Occipital lobe (tissue), 2 donors: ENCODE data around the gene NT5C3B. TPM values are rescaled to one million over a fixed set of nuclear protein-coding genes. Genes with fewer than 3 reads are reported as not detected.
"Not testable (repeated sequence)": the region's sequence is repeated elsewhere in the genome, so short reads cannot be mapped to it uniquely, and the experiment has no call there.

Source experiments
- DNase-seq: peaks from one replicate; lab custom pipeline; 2025; lab: John Stamatoyannopoulos, UW
- total RNA-seq: library from RNA; depleted of rRNA; stranded (reverse); fragments of >200 nt; gene quantifications from one replicate; pipeline ENCODE4 v1.2.3, GENCODE V29; 2014

Gene NT5C3B
- total RNA-seq = 85.8 TPM

DNA sequence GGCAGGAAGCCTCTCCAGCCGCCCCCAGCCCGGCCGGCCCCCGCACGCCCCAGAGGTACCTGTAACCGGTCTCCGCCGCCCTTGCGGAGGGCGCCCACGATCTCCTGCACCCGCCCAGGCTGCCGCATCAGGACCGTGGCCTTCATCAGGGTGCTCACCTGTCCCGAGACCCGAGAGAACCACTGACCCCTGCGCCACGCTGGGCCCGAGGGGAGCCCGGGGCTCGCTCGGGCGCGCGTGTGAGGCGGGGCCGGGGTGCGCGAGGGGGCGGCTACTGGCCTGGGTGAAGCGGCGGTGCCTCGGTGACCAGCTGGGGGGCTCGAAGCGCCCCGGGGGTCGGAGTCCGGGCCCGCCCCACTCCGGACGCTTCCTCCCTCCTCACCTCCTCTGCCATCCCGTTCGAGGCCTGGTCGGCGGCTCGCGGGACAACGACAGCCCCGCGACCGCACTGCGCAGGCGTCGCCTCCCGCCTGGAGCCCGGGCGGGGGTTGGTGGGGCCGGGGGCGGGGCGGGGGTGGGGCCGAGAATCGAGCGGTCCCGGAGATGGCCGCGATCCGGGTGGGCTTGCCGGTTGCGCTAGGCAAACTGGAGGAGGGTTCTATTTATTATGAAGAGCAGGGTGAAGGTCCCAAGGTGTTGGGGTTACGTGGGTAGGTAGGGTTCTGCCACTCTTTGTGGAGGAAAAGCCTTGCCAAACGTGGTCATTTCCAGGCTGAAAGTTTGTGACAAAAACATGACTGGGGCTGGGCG lies at the start of gene NT5C3B:
Gene NT5C3B (minus strand): TSS at position 433 of the 750 bp plus-strand sequence. CDS start 39 bp downstream, at position 394.
- peak; percentile 34 for DNase-seq

GRCh38 chr17:41885733-41886132 lies 49.7 kb upstream of the NT5C3B start:
- DNase-seq = no peak

- no peak for DNase-seq
These were observed 46.7 kb upstream of the NT5C3B start for GRCh38 chr17:41882756-41883155.

DNA sequence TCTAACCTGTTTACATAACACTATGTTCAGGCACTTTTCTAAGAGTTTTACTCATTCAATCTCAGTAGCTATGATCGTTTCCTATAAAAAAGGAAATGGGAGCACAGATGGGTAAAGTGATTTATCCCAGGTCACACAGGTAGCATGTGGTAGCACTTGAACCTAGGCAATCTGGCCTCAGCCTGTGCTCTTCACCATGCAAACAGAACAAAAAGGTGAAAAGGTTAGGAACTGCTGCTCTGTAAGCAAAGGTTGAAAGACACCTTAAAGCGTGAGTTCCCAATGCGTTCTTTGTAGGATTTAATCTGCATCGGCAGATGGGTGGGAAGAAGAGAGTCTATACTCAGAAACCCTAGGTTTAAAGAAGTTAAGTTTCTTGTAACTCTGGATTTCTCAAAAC lies 44.1 kb upstream of the NT5C3B start:
- no peak for DNase-seq

- DNase-seq = not testable (repeated sequence)
These were observed 38.2 kb upstream of the NT5C3B start for GRCh38 chr17:41874293-41874670.

DNA sequence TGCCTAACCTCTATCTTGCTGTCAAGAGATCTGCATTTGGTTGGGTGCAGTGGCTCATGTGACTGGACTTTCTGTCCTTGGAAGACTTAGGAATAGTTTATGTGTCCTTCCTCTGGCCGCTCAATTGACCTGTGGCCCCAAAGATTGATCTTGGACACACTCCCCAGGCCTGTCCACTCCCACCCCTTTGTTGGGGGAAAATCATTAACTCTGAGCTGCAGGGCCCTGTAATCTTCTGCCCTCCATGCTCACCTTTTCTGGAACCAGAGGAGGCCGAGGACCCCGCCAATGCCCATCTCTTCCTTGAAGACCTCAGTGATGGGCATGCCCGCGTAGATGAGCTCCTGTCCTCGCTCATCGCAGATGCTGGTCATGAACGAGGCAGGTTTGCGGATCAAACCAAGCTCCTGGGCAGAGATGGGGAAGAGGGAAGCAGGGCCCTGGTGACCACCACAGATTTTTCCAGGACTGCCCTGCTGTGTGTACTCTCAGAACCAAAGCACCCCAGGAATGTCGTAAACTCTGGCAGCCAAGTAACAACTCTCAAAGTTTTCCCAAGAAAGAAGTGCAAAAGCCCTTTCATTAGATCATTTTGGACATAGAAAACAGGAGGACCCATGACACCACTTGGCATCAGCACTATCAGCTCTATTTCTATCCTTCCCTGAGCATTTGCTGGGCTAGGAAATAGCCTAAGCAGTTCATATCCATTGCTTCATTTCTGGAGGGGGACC lies 37.7 kb upstream of the NT5C3B start:
- no peak for DNase-seq

DNA sequence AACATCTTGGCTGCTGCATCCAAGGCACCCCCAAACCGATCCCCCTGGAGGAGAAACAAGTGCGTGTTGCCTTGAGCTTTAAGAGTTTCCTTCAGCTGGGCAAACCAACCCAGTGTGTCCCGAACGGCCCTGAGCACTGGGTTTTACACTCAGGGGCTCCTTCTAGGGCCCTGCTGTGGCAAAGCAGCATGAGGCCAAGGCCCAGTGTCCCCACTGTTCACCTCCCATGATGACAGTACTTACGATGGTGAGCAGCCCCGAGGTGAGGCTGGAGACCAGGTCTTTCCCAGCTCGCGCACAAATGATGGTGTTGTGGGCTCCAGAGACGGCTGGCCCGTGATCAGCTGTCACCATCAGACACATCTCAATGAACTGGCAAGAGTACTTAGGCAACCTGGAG lies 35.8 kb upstream of the NT5C3B start:
- no peak for DNase-seq

DNA sequence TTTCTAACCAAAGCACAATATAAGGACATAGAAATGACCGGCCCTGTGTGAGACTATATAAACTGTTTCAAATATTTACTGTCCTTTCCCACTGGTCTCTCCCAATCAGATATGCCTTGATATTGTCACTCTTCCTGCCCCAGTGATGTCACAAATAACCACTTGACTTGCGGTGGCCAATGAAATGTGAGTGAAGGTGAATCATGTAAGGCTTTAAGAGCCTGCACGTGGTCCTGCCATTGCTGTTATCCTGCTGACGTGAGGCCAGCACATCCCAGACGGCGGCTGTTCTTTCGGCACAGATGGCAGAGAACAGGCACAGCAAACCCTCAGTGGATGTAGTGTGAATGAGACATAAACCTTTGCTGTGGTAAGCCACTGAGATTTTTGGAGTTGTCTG lies 34.6 kb upstream of the NT5C3B start:
- no peak for DNase-seq

DNA sequence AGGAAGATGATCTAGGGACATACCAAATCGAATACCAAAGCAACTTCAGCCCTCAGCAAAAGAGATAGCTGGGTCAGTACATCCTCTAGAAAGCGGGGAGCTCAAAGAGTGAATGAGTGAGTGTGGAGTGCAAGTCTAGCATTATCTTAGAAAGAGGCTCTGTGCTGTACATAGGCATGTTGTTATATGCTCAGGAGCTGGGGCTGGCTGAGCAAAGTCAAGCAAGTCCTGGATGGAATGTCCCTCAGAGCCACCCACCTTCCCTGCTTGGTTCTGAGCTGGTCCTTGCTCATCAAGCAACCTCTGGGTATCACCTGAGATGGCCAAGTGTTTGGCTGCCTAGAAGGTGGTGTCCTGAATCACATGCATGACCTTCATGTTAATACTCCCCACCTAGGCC lies 34.1 kb upstream of the NT5C3B start:
- DNase-seq = no peak

GRCh38 chr17:41869426-41869825 lies 33.4 kb upstream of the NT5C3B start:
- no peak for DNase-seq

DNA sequence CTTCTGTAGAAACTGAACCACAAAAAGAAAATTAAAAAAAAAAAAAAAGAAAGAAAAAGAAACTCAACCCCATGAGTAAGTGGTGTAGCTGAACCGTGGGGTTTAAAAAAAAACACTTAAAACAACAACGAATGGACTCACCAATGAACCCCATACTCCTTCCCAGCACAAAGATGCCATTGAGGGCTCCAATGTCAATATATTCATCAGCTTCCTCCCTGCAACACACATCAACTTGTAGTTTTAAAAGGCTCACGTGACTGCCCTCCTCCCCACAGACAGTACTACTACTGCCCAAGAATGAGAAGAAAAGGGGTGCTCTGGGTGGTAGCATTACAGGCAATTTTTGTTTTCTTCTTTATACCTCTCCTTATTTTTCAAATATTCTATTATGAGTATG lies 32.5 kb upstream of the NT5C3B start:
- no peak for DNase-seq

- DNase-seq = no peak
These were observed 29.5 kb upstream of the NT5C3B start for GRCh38 chr17:41865596-41865893.

GRCh38 chr17:41864836-41865595 lies 29.0 kb upstream of the NT5C3B start, which contains the start of gene KLHL11:
KLHL11 (minus strand) TSS chr17:41865423; CDS start chr17:41865370, 53 bp downstream.
- peak; percentile 72 for DNase-seq

DNA sequence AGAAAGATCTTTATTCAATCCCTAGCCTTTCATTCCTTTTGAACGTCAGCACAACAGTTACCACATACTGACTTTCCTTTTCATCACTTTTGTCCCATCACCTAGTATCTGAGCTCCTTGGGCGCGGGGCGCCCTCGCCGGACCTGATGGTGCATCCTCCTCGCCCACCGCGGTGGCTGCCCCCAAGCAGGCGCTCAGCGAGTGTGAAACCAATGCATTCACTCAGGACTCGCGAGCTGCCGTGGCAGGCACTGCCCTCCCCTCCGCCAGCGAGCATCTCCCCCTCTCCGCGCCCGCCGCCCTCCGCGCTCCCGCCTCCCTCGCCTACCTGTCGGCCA lies 28.4 kb upstream of the NT5C3B start:
- no peak for DNase-seq

DNA sequence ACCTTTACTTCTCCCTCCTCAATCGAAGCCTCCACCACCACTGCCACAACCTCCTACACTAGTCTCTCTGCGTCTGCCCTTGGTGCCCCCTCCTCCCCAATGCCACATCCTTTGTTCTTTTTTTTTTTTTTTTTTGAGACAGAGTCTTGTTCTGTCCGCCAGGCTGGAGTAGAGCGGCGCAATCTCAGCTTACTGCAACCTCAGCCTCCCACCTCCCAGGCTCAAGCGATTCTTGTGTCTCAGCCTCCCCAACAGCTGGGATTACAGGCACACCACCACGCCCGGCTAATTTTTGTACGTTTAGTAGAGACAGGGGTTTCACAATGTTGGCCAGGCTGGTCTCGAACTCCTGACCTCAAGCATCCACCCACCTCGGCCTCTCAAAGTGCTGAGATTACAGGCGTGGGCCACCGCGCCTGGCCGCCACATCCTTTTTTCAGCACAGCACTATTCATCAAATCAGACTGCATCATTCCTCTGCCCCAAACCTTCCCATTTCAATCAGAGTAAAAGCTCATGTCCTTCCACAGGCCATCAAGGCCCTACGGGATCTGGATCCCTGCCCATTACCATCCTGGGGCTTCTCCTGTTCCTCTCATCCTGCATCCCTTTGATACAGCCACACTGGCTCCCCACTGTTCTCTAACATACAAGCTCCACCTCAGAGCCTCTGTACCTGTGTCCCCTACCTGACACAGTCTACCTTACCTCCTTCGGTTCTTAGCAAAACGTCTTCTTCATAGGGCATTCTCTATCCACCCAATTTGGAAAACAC lies 27.2 kb upstream of the NT5C3B start:
- DNase-seq = no peak

GRCh38 chr17:41860254-41860931 lies 24.4 kb upstream of the NT5C3B start:
- no peak for DNase-seq

DNA sequence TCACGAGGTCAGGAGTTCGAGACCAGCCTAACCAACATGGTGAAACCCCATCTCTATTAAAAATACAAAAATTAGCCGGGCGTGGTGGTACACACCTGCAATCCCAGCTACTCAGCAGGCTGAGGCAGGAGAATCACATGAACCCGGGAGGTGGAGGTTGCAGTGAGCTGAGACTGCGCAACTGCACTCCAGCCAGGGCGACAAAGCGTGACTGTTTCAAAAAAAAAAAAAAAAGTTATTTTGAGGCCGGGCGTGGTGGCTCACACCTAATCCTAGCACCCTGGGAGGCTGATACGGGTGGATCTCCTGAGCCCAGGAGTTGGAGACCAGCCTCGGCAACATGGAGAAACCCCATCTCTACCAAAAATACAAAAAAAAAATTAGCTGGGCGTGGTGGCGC lies 15.3 kb upstream of the NT5C3B start:
- DNase-seq = not testable (repeated sequence)

DNA sequence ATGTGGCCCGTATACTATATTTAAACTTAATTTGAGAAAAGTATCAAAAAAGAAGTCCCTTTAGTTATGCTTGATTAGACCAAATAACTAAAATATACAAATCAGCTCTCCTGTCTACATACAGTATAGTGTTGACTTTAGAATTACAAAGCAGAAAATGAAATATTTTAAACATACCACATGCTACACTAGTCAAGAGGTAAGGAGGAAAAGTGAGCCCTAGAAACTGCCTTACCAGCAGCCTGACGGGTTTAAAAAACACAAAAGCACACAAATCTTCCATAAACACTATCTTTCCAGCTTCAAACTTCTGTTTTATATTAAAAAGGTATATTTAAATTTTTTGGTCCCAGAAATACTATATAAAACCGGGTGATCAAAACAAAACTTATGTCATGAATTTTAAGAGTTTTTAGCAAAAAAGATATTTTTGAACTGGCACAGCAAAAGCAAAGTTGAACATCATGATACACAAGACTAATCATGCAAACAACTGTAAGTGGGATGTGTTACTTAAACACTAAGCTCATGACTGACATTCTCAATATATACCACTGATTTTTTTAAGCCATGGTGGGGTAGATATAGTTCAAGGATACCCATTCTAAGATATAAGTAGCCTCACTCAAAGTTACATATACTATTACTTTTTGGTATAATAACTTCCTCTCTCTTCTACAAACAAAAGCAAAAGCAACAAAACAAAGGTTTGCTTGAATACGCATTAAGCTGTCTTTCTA lies 13.4 kb upstream of the NT5C3B start:
- DNase-seq = no peak

DNA sequence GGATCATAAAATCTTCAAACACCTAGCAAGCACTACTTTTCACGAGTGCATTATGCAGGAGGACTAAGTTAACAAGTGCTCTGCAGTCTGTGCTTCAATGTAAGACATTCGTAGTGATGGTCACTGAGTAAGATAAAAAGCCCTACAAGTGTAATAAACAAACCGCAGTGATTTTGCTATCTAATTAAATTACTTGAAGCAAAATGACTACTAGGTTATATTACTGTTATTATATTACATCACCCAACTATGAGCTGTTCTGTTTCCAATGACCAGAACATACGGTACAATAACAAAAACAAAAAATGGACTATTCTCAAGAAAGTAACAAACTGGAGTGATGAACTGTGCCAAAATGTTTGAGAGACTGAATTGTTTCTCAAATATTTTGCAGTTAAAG lies 12.8 kb upstream of the NT5C3B start:
- DNase-seq = no peak

DNA sequence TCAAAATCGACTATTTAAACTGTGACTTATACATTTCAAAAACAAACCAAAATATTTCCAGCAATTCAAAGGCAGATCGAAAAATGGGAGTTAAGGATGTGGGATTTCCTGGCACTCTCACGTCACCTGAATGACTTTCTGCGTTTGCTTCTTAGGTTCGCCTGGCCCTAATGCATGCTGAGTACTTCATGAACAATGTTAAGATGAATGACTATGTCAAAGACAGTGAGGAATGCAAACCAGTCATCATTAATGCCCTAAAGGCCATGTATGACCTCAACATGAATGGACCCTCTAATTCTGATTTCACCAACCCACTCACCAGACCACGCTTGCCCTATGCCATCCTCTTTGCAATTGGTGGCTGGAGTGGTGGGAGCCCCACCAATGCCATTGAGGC lies 8.9 kb upstream of the NT5C3B start:
- DNase-seq = no peak
